NCI-H2227 treated with DMSO at 0.1 percent for 48 hours (cell line): ENCODE data around the gene PGPEP1.

Source experiments
- DNase-seq: peaks from one replicate; lab custom pipeline; 2025; lab: John Stamatoyannopoulos, UW

The PGPEP1 gene

GRCh38 chr19:18418483-18419194, 78.2 kb downstream of the PGPEP1 start:
- no peak for DNase-seq

- peak; percentile 45 for DNase-seq
These were observed 78.8 kb downstream of the PGPEP1 start, which contains the start of gene SSBP4 for GRCh38 chr19:18419195-18419698. Gene SSBP4 (plus strand): TSS chr19:18419398. CDS start chr19:18419649, 251 bp downstream.
